Adrenal gland (tissue), 12 donors: ENCODE results near the gene CRYBG3. TPM values are rescaled to one million over a fixed set of nuclear protein-coding genes. Genes with fewer than 3 reads are reported as not detected.

Experiments used
- DNase-seq, 7 donors: peaks; one replicate each; pipeline ENCODE4 v3.0.0-alpha.2; 2019 to 2020
- H3K27ac ChIP-seq, 5 donors: fragments of 200-600 bp; sonication (generic) in 4 of 5; 1 replicate in 3 of 5; 2 replicates in 2 of 5; pipeline versions ENCODE4 v1.5.1 to v1.8.0; 2016 to 2020; ENCODE audit warnings: mild to moderate bottlenecking in 1 of 5
- H3K27me3 ChIP-seq: fragments of 200-600 bp; 2 replicates; pipeline ENCODE4 v1.8.0; 2021
- H3K36me3 ChIP-seq, 2 donors: fragments of 200-600 bp; replicated peaks in 1 of 2; 1 replicate in 1 of 2; 2 replicates in 1 of 2; pipeline versions ENCODE4 v1.5.1 to v1.8.0; 2018 to 2022
- H3K4me1 ChIP-seq, 2 donors: fragments of 200-600 bp; replicated peaks in 1 of 2; 1 replicate in 1 of 2; 2 replicates in 1 of 2; pipeline versions ENCODE4 v1.5.1 to v1.8.0; 2018 to 2021
- H3K4me3 ChIP-seq, 4 donors: fragments of 200-600 bp; sonication (generic) in 3 of 4; one replicate each; pipeline ENCODE4 v1.5.1; 2016 to 2018
- H3K9me3 ChIP-seq, 3 donors: fragments of 200-600 bp; sonication (generic) in 1 of 3; replicated peaks in 1 of 3; 1 replicate in 2 of 3; 2 replicates in 1 of 3; pipeline versions ENCODE4 v1.5.1 to v1.8.0; 2016 to 2021
- CTCF ChIP-seq, 6 experiments: fragments of 450-650 bp in 4 of 6; fragments of 200-600 bp in 2 of 6; sonication (generic) in 1 of 6; IDR thresholded peaks; 1 replicate in 5 of 6; 2 replicates in 1 of 6; pipeline versions ENCODE4 v1.5.1 to v1.8.0; 2016 to 2021; ENCODE audit warnings: antibody characterized with exemption in 6 of 6, mild to moderate bottlenecking in 2 of 6, moderate library complexity in 1 of 6
- POLR2A ChIP-seq, 2 donors: fragments of 450-650 bp; IDR thresholded peaks; one replicate each; pipeline ENCODE4 v1.6.1; 2017; ENCODE audit warnings: antibody characterized with exemption in 2 of 2, mild to moderate bottlenecking in 2 of 2, moderate library complexity in 1 of 2
- WGBS, 4 donors: extraction: QIAGEN DNeasy Blood & Tissue Kit in 2 of 4; methylation state at CpG; one replicate each; pipeline versions ENCODE4 v1.1.5 to v1.1.7; 2013 to 2017; 5-methylcytosine and 5-hydroxymethylcytosine counted together
- intact Hi-C, 2 donors: fragments of 100-400 bp; cut with DNase I; formaldehyde crosslinking; loops; one replicate each; pipeline versions ENCODE4 v1.14.1 to v1.15.0; 2022 to 2023
- polyA plus RNA-seq, 3 donors: library from polyadenylated mRNA; stranded (reverse); fragments of 200-250 nt in 2 of 3; fragments of 350-450 nt in 1 of 3; fragmentation: Illumina TruSeq in 1 of 3; extraction: RNeasy Lipid Tissue Mini Kit (QIAGEN cat#74804) in 1 of 3; gene quantifications; one replicate each; pipeline ENCODE4 v1.2.3, GENCODE V29; 2013 to 2014
- total RNA-seq, 9 donors: library from RNA; depleted of rRNA in 4 of 9; stranded (reverse); fragments of >200 nt in 4 of 9; fragments of 120-200 nt in 1 of 9; fragmentation: NEBNext Ultra II Directional in 1 of 9; extraction: Animal tissue kit (Norgen Biotek cat#: 25700) in 1 of 9; gene quantifications; one replicate each; pipeline versions ENCODE4 v1.1.0 to v1.2.4, GENCODE V29; 2013 to 2023
- donor health status: healthy with polysubstance abuse.
- donor health status: Bipolar disorder and iron deficiency.
- donor health status: DM: yes; HTN: yes; CAD: no.
- donor health status: DM: no; HTN: no; CAD: no.
- donor health status: DM: no; HTN: no; CAD: no.
- donor health status: DM: yes; HTN: yes; CAD: no.

The CRYBG3 gene
- total and polyA plus RNA-seq, 12 donors = 2.7 to 25.0 (median 12.5) TPM

- H3K4me3 ChIP-seq = no peak overlapping the region
- H3K27me3 ChIP-seq = no peaks in the 10 kb centered on the region
- no peaks in the 10 kb centered on the region for H3K36me3 ChIP-seq
- H3K27ac ChIP-seq = no peak overlapping the region
- WGBS, 4 donors = 94 to 97% (median 95%) methylated on average over 1 of the region's 1 CpG
- no peaks in the 10 kb centered on the region for H3K4me1 ChIP-seq
- intact Hi-C loops = no loop called here
- H3K9me3 ChIP-seq = no peaks in the 10 kb centered on the region
- no peak for DNase-seq
- TF ChIP-seq POLR2A (IDR thresholded peaks at IDR 0.05) = no peak
- no peak for TF ChIP-seq CTCF (IDR thresholded peaks at IDR 0.05)
Measured at GRCh38 chr3:97862582-97862981, 40.8 kb downstream of the CRYBG3 start.

GRCh38 chr3:97863031-97863430, 41.2 kb downstream of the CRYBG3 start:
- intact Hi-C loops = no loop called here
- Histone ChIP-seq H3K27ac (no peak overlapping the region), H3K4me3 (no peak overlapping the region), H3K4me1 (no peaks in the 10 kb centered on the region), H3K27me3 (no peaks in the 10 kb centered on the region), H3K36me3 (no peaks in the 10 kb centered on the region), H3K9me3 (no peaks in the 10 kb centered on the region)
- DNase-seq = no peak
- WGBS, 4 donors = 82 to 91% (median 87%) methylated on average over 1 of the region's 1 CpG
- TF ChIP-seq POLR2A (IDR thresholded peaks at IDR 0.05) (no peak), CTCF (IDR thresholded peaks at IDR 0.05) (no peak)

GRCh38 chr3:97863775-97864174, 42.0 kb downstream of the CRYBG3 start:
- no peak overlapping the region for H3K4me3 ChIP-seq
- TF ChIP-seq POLR2A (IDR thresholded peaks at IDR 0.05) = no peak
- no peak for TF ChIP-seq CTCF (IDR thresholded peaks at IDR 0.05)
- no peaks in the 10 kb centered on the region for H3K9me3 ChIP-seq
- no peak overlapping the region for H3K27ac ChIP-seq
- WGBS, 4 donors = 94 to 97% (median 94%) methylated on average over 3 of the region's 3 CpGs
- H3K36me3 ChIP-seq = no peaks in the 10 kb centered on the region
- H3K27me3 ChIP-seq = no peaks in the 10 kb centered on the region
- no peaks in the 10 kb centered on the region for H3K4me1 ChIP-seq
- intact Hi-C loops = no loop called here
- no peak for DNase-seq

GRCh38 chr3:97871186-97871585, 49.4 kb downstream of the CRYBG3 start:
- WGBS, 4 donors = 72 to 76% (median 73%) methylated on average over 3 of the region's 3 CpGs
- DNase-seq = no peak
- Histone ChIP-seq H3K27ac (peak overlapping the region in 2 of 5 donors; percentile 72), H3K9me3 (no peaks in the 10 kb centered on the region), H3K27me3 (no peaks in the 10 kb centered on the region), H3K36me3 (no peaks in the 10 kb centered on the region), H3K4me1 (peaks cover 5 to 25% of the 10 kb centered on the region in 2 donors), H3K4me3 (no peak overlapping the region)
- TF ChIP-seq POLR2A (IDR thresholded peaks at IDR 0.05) = no peak
- no peak for TF ChIP-seq CTCF (IDR thresholded peaks at IDR 0.05)
- intact Hi-C loops = loop anchor here in 1 of 2 donors (10.0 kb wide), 1 partner anchor 46 kb away; the partner anchor contains the start of gene CRYBG3
